D341Med (cell line): ENCODE results near the gene RBM22.

ENCODE experiments used
- DNase-seq: peaks from one replicate; pipeline ENCODE4 v3.0.0; 2012; ENCODE audit warnings: low spot score

Gene RBM22

GRCh38 chr5:150672237-150672883 is 28.5 kb downstream of the RBM22 start:
- DNase-seq = no peak

GRCh38 chr5:150671509-150672236 is 29.2 kb downstream of the RBM22 start:
- no peak for DNase-seq

GRCh38 chr5:150670948-150671310 is 29.9 kb downstream of the RBM22 start:
- no peak for DNase-seq

- DNase-seq = no peak
These were observed 30.5 kb downstream of the RBM22 start for GRCh38 chr5:150670275-150670947.

GRCh38 chr5:150665044-150665443 is 35.8 kb downstream of the RBM22 start:
- DNase-seq = no peak

GRCh38 chr5:150663936-150664335 is 36.9 kb downstream of the RBM22 start:
- no peak for DNase-seq

GRCh38 chr5:150662731-150663516 is 37.9 kb downstream of the RBM22 start:
- DNase-seq = no peak

GRCh38 chr5:150661821-150662596 is 38.9 kb downstream of the RBM22 start:
- DNase-seq = no peak

GRCh38 chr5:150661086-150661485 is 39.8 kb downstream of the RBM22 start, which contains the start of gene MYOZ3:
Gene MYOZ3 (plus strand): TSS chr5:150661251. CDS start chr5:150662942, 1,691 bp downstream.
- DNase-seq = no peak

- DNase-seq = no peak
These were observed 40.6 kb downstream of the RBM22 start for GRCh38 chr5:150660108-150660831.

GRCh38 chr5:150659360-150660107 is 41.3 kb downstream of the RBM22 start:
- DNase-seq = no peak

GRCh38 chr5:150658699-150659265 is 42.1 kb downstream of the RBM22 start:
- no peak for DNase-seq

GRCh38 chr5:150658121-150658520 is 42.7 kb downstream of the RBM22 start:
- DNase-seq = no peak

- DNase-seq = peak; percentile 99
These were observed 44.4 kb downstream of the RBM22 start for GRCh38 chr5:150656191-150657132.

GRCh38 chr5:150655221-150655620 is 45.6 kb downstream of the RBM22 start:
- DNase-seq = no peak

- no peak for DNase-seq
These were observed 46.9 kb downstream of the RBM22 start for GRCh38 chr5:150653762-150654556.

GRCh38 chr5:150653145-150653761 is 47.6 kb downstream of the RBM22 start:
- DNase-seq = no peak
